Placental epithelial cell (primary cell): ENCODE results near the gene FAM200A. TPM values are rescaled to one million over a fixed set of nuclear protein-coding genes. Genes with fewer than 3 reads are reported as not detected.

Source experiments
- total RNA-seq: library from RNA; depleted of rRNA; stranded (reverse); fragments of >200 nt; gene quantifications from 2 replicates; pipeline ENCODE4 v1.2.3, GENCODE V29; 2012

Gene FAM200A
- total RNA-seq, result 7.8 and 9.0 TPM in 2 replicates

DNA sequence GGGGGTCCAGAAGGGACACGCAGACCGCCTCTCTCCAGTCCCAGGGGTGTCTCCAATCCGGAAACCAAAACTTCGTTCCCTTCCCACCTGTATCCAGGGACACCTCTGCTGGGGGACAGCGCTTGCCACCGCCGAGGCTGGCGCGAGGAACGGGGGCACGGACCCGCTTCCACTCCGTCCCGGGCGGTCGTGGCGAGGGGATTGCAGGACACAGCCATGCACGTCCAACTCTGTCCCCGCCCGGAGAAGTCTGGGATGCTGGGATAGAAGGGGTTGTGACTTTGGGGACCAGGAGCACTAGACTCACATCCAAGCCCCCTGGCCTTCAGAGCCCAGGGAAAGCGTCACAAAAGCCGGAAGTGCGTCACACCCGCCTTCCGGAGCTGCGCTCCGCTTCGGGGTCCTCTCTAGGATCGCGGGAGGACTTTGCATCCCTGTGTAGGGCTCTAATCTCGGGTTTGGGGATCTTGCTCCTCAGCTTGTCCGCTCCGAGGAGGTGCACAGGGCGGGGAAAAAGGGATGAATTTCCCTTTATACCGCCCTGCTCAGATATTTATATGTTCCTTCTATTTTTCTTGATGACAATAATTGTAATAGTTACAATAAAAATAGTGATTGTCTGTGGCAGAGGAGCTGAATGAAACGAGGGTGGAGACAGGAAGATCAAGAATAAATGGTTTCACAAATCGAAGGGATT is at the start of gene FAM200A:
TSS of gene FAM200A (minus strand) at position 348 of the 697 bp plus-strand sequence. CDS start 3,707 bp downstream, outside the sequence.

DNA sequence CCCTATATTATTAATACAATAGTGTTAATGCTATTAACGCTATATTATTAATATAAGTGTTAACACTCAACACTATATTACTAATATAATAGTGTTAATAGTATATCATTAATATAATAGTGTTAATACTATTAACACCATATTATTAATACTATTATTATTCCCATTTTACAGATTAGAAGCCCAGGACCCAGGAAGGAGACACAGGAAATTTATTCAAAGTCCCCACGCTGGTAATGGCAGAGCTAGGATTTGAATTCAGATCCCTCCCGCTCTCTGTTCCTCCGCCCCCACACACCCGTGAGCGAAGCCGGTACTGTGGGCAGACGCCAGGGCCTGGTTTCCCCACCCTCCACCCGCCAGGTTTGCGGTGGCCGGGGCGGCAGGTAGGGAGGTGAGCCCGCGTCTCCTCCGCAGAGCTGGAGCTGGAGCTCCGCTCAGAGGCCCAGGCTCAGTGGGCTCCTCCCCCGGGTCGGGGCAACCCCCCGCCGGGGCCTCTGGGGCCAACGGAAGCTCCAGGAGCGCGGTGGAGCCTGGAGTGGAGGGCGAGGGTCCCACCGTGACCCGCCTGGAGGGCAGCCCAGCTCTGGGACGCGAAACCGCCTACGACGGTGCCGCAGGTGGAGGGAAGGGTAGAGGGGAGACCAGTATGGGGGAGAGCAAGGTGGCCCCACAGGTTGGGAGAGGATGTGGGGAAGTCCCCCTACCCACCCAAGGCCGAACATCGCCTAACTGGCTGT is 46.0 kb upstream of the FAM200A start, which contains the start of gene TMEM225B:
TSS of gene TMEM225B (plus strand) at position 506 of the 740 bp plus-strand sequence. CDS start 6,122 bp downstream, outside the sequence.

DNA sequence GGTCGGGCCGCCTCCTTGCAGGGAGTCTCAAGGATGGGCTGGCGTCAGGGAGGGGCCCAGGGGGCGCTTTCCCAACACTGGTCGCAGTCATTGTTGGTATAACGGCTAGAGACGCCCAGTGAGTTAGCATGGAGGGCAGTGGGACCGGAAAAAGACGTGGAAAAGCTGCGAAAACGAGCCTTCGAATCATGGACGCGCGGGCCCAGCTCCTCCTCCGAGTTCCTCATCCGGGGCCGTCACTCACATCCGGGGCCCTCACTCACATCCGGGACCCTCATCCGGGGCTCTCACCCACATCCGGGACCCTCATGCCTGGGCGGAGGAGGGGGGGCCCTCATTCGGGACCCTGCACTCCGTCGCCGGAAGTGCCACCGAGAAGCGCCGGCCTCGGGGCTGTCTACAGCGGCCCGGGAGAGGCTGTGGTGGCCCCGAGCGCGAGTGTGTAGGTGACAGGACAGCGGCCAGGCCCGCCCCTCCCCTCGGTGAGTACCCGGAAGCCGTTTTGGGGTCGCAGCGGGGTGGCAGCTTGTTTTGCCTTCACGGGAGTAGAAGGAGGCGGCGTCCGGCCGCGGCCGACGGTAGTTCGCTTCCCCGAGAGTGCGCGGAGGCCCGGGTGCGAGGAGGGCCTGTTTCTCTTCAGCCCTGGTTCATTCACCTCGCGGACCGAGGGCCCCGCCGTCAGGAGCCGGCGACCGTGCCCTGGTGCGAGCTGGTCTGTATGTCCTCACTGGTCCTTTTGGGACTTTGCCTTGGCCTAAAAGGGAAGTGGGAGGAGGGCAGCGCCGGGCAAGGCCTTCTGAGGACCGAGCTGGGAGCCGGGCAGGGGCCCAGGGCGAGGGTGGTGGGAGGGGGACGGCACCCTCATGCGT is 6.6 kb upstream of the FAM200A start, which contains the start of gene ZNF655:
TSS of gene ZNF655 (plus strand) at position 337 of the 869 bp plus-strand sequence. CDS start 1,918 bp downstream, outside the sequence.

DNA sequence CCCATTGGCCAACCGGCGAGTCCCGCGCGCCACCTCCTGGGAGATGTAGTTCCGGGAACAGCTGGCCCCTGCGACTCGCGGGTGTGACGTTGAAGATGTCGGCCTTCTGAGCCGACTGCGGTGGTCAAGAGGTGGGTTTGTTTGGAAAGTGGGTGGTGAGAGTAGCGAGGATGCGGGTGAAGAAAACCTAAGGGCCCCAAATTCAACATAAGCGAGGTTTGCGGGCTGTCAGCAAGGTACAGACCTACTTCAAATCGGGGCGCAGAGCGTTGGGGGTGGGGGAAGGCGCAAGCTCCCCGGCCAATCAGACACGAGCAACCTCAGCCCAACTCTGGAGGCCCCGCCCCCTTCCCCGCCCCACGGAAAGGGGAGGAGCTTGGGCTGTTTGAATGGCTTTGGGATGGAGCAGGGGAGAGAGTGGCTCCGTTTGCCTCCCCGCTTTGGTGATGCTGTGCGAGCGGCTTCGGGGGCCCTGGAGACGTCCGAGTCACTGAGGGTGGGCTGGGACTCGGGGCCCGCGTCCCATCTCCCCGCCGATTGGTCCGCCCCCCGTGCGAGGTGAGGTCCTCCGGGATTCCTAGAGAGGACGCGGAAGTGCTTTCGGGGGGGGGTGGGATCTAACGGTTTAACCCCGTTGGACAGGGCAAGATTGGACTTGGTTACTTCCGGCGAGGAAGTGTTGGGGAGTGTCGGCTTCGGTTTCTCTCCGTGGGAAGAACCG is 47.2 kb downstream of the FAM200A start, which contains the start of gene ZKSCAN5:
TSS of gene ZKSCAN5 (plus strand) at position 60 of the 721 bp plus-strand sequence. CDS start 1,383 bp downstream, outside the sequence.

DNA sequence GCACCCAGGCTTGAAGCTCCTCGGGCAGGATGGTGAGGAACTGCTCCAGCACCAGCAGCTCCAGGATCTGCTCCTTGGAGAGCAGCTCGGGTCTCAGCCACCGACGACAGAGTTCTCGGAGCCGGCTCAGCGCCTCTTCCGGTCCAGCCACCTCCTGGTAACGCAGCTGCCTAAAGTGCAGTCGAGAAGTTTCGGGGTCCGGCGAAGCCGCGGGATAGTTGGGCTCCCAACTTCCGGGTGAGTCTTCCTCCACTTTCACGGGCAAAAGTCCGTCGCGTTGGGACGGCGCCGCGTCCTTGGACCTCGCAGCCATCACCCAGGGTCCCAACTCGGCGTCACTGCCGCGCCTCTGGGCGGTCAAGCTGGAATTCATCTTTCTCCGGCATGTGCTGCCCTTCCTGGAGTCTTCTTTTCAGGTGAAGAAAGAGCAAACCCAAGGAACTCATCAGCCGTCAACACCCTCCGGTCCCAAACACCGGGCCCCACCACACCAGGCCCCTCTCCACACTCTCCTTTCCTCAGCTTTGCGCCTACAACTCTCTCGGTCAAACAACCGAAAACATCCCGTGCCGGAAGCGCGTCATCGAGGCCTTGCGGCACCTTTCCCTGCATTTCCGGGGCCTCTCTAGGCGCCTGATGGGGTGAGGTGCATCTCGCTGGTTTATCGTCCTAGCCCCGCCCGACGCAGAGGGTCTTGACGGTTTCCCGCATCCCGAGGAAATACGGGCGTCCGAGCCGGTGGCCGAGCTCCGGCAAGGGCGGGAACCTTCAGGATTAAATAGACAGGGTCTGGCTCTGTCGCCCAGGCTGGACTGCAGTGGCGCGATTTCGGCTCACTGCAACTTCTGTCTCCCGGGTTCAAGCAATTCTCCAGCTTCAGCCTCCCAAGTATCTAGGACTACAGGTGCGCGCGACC is 51.9 kb downstream of the FAM200A start, which contains the start of gene ZNF394:
TSS of gene ZNF394 (minus strand) at position 561 of the 916 bp plus-strand sequence. CDS start at position 373, 188 bp downstream.

Other genes starting within 250 kb of the FAM200A start
- gene ARPC1A, start 226.2 kb downstream of the FAM200A start, total RNA-seq, result 114 and 181 TPM in 2 replicates
- 170 and 448 TPM in 2 replicates for gene ARPC1B, start 177.4 kb downstream of the FAM200A start, total RNA-seq
- 31.4 and 51.6 TPM in 2 replicates for gene PDAP1, start 143.5 kb downstream of the FAM200A start, total RNA-seq
- gene BUD31, start 143.1 kb downstream of the FAM200A start, total RNA-seq, result 68.5 and 89.9 TPM in 2 replicates
- 5.4 and 5.5 TPM in 2 replicates for gene PTCD1, start 113.3 kb downstream of the FAM200A start, total RNA-seq
- gene CPSF4, start 113.2 kb downstream of the FAM200A start, total RNA-seq, result 18.4 and 27.5 TPM in 2 replicates
- gene ATP5MF, start 85.9 kb downstream of the FAM200A start, total RNA-seq, result 260 and 553 TPM in 2 replicates
- gene ZNF789, start 79.2 kb downstream of the FAM200A start, total RNA-seq, result 5.3 and 5.9 TPM in 2 replicates
- 17.9 and 32.2 TPM in 2 replicates for gene ZNF394, start 51.8 kb downstream of the FAM200A start, total RNA-seq
- gene ZKSCAN5, start 47.5 kb downstream of the FAM200A start, total RNA-seq, result 12.1 and 14.9 TPM in 2 replicates
- gene ZNF655, start 6.5 kb upstream of the FAM200A start, total RNA-seq, result 85.0 and 85.6 TPM in 2 replicates
- 5.5 TPM in 1 of 2 replicates, not detected in the other for gene TMEM225B, start 46.2 kb upstream of the FAM200A start, total RNA-seq
- 21.0 and 28.3 TPM in 2 replicates for gene ZSCAN25, start 64.8 kb upstream of the FAM200A start, total RNA-seq
- gene CYP3A5, start 127.9 kb upstream of the FAM200A start, total RNA-seq, result under 0.01 TPM in 1 of 2 replicates, not detected in the other
- 0.22 TPM in 1 of 2 replicates, not detected in the other for gene CYP3A7, start 183.1 kb upstream of the FAM200A start, total RNA-seq
- not detected in 2 replicates for gene CYP3A4, start 232.1 kb upstream of the FAM200A start, total RNA-seq